Measurements from ENCODE around the gene IL15RA.
A peak's percentile ranks its signal among the peaks of the same experiment; 100 is the strongest.
"Not testable (repeated sequence)": the region's sequence is repeated elsewhere in the genome, so short reads cannot be mapped to it uniquely, and the experiment has no call there.

Gene IL15RA

DNA sequence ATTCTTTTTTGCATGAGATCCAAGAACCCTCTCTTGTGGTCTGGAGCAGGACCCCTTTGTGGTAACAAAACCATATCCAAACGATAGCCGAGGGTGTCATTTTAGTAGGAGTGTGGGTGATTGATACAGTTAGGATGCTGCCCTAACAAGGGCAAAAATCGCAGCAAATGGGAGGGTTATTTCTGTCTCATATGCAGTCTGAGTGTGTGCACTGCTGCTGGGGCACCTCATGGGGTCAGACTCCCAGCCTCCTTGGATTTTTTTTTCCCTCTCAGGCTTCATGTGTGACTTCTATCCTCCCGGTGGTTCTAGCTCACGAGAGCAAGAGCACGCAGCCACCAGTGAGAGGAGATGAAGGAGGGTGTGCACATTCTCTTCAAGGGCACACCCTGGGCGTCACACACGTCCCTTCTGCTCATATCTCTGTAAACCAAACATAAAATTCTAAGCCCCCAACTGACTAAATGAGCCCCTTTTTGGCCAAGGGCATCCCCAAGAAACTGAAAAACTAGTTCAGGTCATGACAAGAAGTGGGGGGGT, 28.6 kb upstream of the IL15RA start:
- no peak for DNase-seq

DNA sequence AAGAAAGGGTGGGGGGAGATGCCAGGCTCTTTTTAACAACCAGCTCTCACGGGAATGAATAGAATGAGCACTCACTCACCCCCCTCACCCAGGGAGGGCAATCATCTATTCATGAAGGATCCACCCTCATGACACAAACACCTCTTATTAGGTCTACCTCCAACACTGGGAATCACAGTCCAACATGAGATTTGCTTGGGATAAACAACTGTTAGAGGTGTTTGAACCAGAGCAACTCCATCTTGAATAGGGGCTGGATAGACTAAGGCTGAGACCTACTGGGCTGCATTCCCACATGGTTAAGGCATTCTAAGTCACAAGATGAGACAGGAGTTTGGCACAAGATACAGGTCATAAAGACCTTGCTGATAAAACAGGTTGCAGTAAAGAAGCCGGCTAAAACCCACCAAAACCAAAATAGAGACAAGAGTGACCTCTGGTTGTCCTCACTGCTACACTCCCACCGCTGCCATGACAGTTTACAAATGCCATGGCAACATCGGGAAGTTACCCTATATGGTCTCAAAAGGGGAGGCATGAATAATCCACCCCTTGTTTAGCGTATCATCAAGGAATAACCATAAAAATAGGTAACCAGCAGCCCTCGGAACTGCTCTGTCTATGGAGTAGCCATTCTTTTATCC, 27.9 kb upstream of the IL15RA start:
- DNase-seq = not testable (repeated sequence)

DNA sequence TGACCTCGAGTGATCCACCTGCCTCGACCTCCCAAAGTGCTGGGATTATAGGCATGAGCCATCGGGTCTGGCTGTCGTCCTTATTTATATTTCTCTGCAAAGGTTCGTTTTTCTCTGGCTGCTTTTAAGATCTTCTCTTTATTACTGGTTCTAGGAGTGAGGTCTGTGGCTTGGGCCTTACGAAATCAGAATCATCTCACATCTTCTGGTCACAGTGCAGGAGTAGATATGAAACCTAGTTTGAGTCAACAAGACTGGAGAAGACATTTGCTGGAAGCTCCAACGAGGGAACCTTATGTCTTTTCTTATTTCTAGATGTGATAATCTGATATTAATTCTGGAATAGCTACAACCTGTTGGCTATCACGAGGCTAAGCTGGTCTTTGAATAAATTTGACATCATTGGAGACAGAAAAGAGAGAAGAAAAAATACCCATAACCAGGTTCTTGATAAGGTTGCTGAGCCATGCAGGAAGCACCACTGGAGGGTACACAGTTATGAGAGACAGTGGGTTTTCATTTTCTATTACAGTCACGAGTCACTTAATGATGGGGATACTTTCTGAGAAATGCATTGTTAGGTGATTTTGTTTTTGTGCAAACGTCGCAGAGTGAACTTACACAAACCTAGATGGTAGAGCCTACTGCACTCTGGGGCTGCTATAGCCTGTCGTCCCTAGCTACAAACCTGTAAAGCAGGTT, 25.6 kb upstream of the IL15RA start:
- no peak for DNase-seq

DNA sequence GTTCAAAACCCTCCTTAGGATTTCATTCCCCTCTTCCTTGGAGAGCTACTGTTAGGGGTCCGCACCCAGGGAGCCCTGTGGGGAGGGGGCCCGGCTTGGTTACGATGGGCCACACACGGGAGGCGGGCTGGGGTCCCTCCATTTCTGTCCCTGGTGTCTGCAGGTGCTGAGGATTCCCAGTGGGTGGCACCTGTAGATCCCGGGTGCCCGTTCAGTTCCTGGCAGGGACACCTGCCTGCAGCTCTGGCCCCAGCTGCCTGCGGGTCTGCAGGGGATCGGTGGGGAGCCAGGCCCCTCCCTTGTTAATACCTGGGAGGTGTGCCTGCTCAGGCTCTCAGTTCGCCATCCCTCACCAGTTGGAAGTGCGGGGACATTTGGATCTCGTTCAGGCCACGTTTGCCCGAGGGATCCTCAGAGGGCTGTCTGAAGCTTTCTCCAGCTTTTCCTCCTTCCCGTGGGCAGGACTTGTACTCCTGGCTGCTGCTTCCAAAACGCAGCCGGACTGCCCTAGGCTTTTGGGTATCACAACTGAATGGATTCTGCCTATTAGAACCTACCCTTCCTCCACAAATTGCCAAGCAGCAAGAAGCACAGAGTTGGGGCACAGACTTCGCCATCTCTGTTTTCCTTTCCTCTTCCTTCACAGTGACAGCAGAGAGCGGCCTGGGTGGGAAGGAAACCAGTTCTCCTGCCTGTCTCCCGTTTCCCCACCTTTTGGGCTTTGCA, 22.3 kb upstream of the IL15RA start:
- DNase-seq = peak; percentile 26

DNA sequence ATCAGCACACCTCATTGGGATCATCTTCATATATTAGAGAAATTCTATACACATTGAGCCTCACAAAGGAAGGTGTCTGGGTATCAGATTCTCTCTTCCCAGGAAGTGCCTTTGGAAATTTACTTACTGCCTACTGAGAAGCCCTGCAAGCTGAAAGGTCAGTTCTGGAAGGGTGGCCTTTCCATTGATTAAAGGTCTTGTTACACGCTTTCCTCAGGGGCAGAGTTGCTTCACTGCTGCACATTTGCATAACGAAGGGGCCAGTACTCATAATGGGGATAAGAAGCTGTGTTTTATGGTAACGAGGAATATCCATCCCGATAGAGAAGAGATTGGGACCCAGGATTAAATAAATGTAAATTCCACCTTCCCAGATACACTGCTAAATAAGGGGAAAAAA, 19.4 kb upstream of the IL15RA start:
- DNase-seq = no peak

DNA sequence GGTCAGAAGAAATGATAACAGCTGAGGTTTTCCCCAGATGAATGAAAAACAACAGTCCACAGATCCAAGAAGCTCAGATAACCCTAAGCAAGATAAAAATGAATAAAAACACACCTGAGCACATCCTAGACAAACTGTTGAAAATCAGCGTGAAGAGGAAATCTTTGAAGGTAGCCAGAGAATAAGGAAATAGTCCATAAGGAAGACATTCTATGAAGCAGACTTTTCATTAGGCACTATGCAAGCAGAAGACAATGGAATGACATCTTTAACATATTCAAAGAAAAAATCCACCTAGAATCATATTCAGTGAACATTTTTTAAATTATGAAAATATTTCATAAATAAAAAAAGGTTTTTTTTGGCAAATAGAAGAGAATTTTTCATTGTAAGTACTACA, 15.1 kb upstream of the IL15RA start:
- DNase-seq = no peak

DNA sequence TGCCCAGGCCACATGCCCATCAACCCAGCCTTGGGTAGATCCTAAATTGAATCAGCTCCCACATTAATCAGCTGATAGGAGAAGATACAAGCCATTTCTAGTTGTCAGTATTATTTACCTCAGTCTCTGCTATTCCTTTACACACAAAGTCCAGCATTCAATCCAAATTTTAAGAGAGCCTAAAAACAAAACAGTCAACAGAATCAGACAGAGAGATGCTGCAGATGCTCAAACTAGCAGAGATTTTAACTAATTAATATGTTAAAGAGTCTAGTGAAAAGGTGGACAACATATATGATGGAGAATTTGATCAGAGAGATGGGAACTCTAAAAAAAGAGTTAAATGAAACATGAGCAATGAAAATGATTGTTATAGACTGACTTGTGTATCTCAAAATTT, 14.4 kb upstream of the IL15RA start:
- DNase-seq = no peak

DNA sequence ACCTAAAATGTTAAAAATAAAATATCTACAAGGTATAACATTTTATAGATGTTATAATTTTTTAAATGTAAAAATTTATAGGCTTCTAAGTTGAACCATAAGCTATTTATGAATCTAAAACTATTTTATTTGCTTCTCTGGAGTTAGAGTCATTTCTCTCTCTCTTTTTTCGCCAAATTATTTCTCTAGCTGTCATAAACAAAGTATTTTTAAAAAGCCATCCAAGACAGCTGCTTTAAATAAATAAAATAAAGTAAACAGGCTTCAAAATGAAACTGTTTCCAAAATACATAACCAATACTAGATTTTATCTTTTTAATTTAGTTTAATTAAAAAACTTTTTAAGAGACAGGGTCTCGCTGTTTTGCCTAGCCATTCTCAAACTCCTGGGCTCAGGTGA, 12.4 kb upstream of the IL15RA start:
- no peak for DNase-seq

DNA sequence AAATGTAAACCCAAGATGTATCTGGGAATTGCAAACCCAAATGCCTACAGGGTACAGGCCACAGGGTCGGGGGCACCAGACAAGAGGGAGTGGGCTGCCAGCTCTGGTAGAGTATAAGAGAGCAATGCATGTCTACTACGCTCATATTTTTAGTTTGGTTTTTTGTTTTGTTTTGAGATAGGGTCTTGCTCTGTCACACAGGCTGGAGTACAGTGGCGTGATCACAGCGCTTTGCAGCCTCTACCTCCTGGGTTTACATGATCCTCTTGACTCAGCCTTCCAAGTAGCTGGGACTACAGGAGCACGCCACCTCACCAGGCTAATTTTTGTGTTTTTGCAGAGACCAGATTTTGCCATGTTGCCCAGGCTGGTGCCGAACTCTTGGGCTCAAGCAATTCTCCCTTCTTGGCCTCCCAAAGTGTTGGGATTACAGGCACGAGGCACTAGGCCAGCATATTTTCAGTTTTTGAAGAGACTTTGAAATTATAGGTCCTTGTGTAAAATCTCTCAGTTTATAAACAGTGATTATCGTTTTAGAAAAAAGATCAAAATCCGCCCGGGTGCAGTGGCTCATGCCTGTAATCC, 11.1 kb upstream of the IL15RA start:
- no peak for DNase-seq

DNA sequence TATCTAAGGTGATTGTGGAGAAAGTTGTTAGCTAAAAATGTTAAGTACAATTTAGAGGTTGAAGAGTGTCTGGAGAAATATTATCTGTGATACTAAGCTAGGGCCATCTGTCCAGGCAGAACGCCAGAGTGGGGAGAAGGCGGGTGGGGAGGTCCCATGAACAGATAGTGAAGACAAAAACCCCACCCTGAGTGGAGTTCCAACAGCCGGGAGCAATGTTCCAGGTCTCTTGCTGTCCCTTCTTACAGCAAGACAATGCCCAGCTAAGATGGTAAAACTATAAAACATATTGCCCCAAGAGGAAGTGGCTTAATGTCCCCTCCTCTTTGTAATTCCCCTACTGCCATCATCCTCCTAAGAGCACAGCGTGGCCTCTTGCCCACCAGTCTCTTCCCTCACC, 10.4 kb upstream of the IL15RA start:
- no peak for DNase-seq

DNA sequence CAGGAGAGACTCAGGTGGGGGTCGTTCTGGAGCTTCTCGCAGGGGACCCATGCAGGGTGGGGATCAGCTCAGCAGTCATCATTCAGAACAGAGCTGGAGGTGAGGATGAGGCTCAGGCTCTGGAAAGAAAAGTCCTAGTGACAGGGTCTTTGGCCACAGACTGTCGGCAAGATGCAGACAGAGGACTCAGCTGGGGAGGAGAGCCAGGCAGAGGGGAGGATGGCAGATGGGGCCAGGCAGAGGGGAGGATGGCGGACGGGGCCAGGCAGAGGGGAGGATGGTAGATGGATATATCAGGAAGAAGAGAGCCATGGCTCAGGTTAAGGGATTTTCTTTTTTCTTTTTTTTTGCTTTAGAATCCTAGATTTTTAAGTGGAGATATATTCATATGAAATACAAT, 7.7 kb upstream of the IL15RA start:
- no peak for DNase-seq

DNA sequence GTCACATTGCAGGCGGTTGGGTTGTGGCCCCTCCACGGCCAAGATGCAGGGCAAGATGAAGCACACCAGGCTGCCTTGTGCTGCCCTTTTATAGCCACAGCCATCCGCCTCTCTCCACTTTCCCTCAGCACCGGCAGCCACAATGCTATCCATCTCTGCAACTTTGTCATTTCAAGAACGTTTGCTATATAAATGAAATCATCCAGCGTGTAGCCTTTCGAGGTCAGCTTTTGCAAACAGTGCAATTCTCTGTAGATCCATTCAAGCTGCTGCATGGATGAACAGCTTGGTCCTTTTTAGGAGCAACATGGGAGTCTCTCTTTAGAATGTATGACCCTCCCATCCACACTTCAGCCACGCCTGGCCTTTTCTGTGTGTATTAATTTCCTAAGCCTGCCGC, 6.4 kb upstream of the IL15RA start:
- DNase-seq = no peak

DNA sequence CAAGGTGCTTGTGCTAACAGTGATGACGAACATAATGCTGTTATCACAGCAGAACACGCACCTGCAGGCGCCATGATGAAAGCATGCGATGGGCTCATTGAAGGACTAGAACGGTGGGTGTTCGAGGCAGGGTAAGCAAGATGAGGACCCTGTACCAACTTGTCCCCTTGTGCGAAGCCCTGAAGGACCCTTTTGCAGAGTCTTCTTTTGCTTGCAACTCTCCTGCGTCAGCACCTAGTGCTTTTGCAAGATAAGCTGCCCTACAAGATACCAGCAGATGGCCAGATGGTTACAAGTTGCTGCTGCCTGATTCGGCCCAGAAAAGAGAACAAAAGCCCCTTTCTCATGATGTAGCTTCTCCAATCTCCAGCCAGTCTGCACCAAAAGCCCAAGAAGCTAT, 4.2 kb upstream of the IL15RA start:
- no peak for DNase-seq

DNA sequence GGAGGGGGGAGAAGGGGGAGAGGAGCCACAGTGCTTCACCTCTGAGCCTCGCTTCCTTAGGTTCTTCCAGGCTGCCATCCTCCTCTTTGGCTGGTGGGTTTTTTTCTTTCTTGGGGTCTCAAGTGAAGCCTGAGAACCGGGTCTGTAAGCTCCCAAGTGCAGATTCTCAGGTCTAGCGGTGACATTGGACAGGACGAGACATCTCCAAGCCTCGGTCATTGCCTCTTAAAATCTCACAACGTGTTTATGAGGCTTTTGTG, 817 bp upstream of the IL15RA start:
- no peak for DNase-seq

DNA sequence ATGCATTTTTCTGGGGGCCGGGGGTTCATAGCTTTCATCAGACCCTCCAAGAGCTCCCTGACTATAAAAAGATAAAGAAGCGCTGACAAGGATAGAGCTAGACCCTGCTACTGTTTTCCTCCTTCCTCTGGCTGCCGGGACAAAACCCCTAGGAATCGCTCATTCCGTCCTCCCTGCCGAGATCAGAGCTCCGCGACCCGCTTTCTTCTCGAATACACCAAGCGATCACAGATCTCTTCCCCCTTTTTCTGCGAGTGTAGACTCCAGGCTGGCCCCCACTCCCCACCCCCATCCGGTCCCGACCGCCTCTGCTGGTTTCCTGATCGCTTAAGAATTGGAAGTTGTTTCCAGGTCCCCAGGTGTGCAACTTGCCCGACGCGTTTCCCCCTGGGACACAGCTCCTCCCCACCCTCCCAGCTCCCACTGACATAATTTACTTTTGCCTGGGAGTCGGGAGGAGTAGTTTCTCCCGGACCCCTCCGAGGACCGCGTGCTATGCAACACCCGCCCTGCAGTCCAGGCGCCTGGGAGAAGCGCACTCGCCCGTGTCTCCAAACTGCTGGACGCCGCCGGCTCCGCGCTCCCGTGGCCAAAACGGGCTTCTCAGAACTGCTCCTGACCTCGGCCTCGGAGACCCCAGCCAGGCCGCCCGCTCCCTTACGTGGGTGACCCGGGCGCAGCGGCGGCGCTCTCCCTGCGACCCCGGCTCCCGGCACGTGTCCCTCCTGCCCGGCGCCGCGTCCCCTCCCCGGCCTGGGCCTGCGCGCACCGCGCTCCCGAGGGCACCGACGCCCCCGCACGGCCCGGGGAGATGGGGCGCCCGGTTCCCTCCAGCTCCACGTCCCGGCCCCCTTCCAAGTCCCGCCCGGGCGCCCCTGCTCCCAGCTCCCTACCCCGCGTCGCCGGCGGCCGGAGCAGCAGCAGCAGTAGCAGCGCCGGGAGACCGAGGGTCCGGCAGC, 552 bp downstream of the IL15RA start:
- DNase-seq = no peak

DNA sequence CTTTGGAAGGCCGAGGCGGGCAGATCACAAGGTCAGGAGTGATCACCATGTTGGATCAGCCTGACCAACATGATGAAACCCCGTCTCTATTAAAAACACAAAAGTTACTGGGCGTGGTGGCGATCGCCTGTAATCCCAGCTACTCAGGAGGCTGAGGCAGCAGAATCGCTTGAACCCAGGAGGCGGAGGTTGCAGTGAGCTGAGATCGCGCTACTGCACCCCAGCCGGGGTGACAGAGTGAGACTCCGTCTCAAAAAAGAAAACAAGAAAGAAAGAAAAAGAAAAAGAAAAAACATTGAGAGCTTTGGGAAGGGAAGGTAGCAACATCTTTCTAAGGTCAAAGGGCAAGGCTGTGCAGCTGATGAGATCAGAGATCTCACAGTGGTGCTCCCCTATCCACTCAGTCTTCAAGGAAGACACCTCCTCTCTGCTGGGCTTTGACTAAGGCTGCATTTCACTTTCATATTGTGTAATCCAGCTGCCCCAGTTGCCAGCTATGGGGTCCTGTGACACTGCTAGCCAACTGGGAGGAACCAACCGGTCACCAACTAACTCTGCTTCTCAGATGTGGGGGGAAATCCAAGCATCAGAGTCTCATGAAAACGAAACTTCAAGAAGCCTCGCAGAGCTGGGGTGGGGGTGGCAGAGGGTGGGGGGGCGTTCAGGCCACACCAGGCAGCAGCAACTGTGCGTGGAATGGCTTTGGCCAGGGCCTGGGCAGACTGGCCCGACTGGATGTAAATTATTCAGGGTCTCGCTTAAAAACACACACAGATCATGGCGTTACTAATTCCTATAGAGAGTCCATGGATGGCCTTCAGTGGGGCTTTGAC, 1.5 kb downstream of the IL15RA start:
- DNase-seq = no peak

DNA sequence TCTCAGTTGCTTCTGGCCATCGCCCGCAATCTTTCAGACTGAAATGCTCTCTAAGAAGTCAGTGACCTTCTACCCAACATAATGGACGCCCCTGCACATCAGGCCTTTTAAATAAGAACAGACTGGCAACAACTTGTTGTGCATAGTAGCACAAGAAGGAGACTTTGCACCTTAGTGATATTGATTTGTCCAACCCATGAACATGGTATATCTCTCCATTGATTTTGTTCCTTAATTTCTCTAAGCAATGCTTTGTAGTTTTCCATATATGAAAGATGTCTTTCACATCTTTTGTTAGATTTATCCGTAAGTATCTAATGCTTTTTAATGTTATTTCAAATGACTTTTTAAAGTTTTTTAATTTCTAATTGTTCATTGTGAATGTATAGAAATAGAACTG, 4.3 kb downstream of the IL15RA start:
- no peak for DNase-seq

DNA sequence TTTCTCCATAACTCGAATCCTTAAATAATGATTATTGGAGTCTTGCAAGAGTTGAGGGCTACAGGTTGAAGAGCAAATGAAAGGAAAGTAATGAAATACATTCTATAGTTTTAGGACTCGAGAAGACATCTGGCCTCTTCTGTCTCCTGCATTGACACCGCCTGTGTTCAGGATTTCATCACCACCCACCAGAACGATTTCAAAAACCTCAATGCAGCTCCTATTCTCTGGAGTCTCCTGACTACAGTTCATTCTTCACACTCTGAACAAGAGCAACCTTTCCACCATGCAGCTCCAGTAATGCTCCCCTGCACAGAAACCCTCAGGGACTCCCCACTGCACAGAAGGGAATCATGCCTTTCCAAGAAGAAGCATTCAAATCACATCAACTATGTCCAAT, 5.5 kb downstream of the IL15RA start:
- no peak for DNase-seq

DNA sequence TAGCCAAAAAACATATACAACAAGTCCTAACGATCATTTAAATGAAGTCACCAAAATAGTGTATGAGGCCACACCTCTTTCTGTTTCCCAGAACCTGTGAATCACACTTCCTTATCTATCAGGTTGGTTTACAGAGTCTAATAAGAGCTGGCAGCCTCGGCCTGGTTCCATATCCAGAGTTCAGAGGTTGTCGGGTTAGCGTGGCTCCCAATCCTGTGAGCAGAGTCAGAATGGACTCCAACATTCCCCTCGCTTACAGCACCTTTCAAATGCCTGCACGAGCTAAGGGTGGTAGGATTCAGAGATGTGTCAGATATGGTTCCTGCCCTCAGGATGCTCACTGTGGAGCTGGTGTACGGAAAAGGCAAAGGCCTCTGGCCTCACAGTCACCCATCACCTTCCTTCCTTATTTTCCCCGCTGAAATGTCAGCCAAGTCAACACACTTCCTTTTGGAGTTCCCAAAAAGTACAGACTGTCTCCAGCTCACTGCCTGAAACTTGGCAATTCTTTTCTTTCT, 6.0 kb downstream of the IL15RA start:
- no peak for DNase-seq

DNA sequence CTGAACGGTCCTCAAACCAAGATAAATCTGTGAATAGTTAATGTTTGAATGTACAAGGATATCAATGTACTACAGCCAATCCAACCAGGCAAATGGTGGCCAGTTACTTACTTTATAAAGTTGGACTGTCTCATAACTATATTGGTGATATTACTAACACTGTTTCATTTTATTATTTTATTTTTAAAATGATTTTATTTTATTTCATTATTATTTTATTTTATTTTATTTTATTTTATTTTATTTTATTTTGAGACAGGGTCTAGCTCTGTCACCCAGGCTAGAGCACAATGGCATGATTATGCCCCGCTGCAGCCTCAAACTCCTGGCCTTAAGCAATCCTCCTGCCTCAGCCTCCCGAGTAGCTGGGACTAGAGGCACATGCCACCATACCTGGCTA, 6.8 kb downstream of the IL15RA start:
- DNase-seq = no peak

DNA sequence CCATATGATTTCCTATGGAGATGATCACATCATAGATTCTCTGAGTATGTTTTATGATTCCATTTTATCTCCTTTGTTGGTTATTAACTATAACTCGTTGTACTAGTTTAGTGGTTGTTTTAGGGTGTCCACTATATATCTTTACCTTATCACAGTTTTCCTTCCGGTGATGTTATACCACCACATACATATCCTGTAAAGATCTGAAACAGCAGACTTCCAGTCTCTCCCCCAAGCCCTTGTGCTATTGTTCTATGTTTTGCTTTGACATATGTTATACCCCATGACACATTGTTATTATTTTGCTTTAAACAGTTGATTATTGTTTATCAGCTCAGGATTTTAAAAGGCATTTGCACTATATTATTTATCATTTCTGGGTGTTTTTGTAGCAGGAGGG, 7.3 kb downstream of the IL15RA start:
- no peak for DNase-seq
